H1 (cell line): ENCODE data around the gene ATP6V1C2. TPM values are rescaled to one million over a fixed set of nuclear protein-coding genes. Genes with fewer than 3 reads are reported as not detected.

Experiments
- CTCF ChIA-PET: fragments of 300-600 bp; sonication (Branson Sonifier 250); formaldehyde crosslinking; loops from one replicate; lab custom pipeline; 2021; ENCODE audit not compliant: partially characterized antibody; lab: Charles Lee
- POLR2A ChIA-PET: fragments of 300-600 bp; sonication (Branson Sonifier 250); formaldehyde crosslinking; loops from one replicate; lab custom pipeline; 2021; ENCODE audit warnings: inconsistent platforms; ENCODE audit not compliant: partially characterized antibody; lab: Charles Lee
- DNase-seq, 2 experiments: peaks; one replicate each; pipeline versions ENCODE4 v3.0.0 to v3.0.0-alpha.2; 2010 to 2022; ENCODE audit warnings: low spot score in 2 of 2, low read depth in 1 of 2, mixed read lengths in 1 of 2
- FAIRE-seq: peaks from 2 replicates; lab custom pipeline; 2011; peaks lifted over from hg19 to GRCh38; lab: Jason Lieb, UNC
- H2AFZ ChIP-seq: 2 replicates; pipeline ENCODE4 v1.8.1; 2012; ENCODE audit warnings: low read length, inconsistent platforms
- H2AK5ac ChIP-seq: 2 replicates; pipeline ENCODE4 v1.6.1; 2013; ENCODE audit warnings: low read depth, low read length
- H2BK120ac ChIP-seq: replicated peaks from 2 replicates; pipeline ENCODE3; 2013; ENCODE audit warnings: low read depth, low read length, inconsistent platforms
- H2BK12ac ChIP-seq: 2 replicates; pipeline ENCODE4 v1.6.1; 2013; ENCODE audit warnings: low read depth, low read length
- H2BK15ac ChIP-seq: 2 replicates; pipeline ENCODE4 v1.6.1; 2013; ENCODE audit warnings: low read length
- H2BK20ac ChIP-seq: 2 replicates; pipeline ENCODE4 v1.6.1; 2013; ENCODE audit warnings: low read length
- H2BK5ac ChIP-seq: 2 replicates; pipeline ENCODE4 v1.6.1; 2013; ENCODE audit warnings: low read depth, low read length
- H3K14ac ChIP-seq: 2 replicates; pipeline ENCODE4 v1.6.1; 2013; ENCODE audit warnings: inconsistent platforms; ENCODE audit not compliant: insufficient read length
- H3K18ac ChIP-seq: 2 replicates; pipeline ENCODE4 v1.6.1; 2013; ENCODE audit warnings: low read length; ENCODE audit errors: extremely low read depth
- H3K23ac ChIP-seq: 2 replicates; pipeline ENCODE4 v1.6.1; 2013; ENCODE audit warnings: inconsistent platforms; ENCODE audit not compliant: insufficient read length
- H3K23me2 ChIP-seq: 2 replicates; pipeline ENCODE4 v1.6.1; 2013; ENCODE audit warnings: low read depth, low read length
- H3K27ac ChIP-seq: 2 replicates; pipeline ENCODE4 v1.6.1; 2011; ENCODE audit warnings: low read depth, low read length, inconsistent platforms
- H3K27me3 ChIP-seq, 4 experiments: replicated peaks in 1 of 4; 1 replicate in 1 of 4; 2 replicates in 3 of 4; pipeline versions ENCODE4 v1.6.1 to v1.8.1; 2011 to 2013; ENCODE audit warnings: low read length in 3 of 4, mild to moderate bottlenecking in 3 of 4, inconsistent platforms in 2 of 4, mixed read lengths in 2 of 4, moderate library complexity in 1 of 4; ENCODE audit not compliant: control insufficient read depth in 3 of 4, insufficient read depth in 3 of 4; ENCODE audit errors: extremely low read depth in 1 of 4
- H3K36me3 ChIP-seq, 4 experiments: 2 replicates each; pipeline versions ENCODE4 v1.6.1 to v1.8.1; 2011 to 2013; ENCODE audit warnings: mild to moderate bottlenecking in 4 of 4, low read length in 3 of 4, moderate library complexity in 2 of 4, control low read depth in 1 of 4, inconsistent platforms in 1 of 4; ENCODE audit not compliant: insufficient read depth in 4 of 4, control insufficient read depth in 2 of 4
- H3K4ac ChIP-seq: replicated peaks from 2 replicates; pipeline ENCODE3; 2013; ENCODE audit warnings: low read length, low read depth, mixed read lengths, inconsistent platforms; ENCODE audit not compliant: insufficient read length
- H3K4me1 ChIP-seq, 4 experiments: replicated peaks in 1 of 4; 1 replicate in 1 of 4; 2 replicates in 3 of 4; pipeline versions ENCODE4 v1.6.1 to v1.8.1; 2011 to 2013; ENCODE audit warnings: low read length in 3 of 4, inconsistent platforms in 2 of 4, mixed read lengths in 1 of 4; ENCODE audit not compliant: insufficient read depth in 4 of 4, control insufficient read depth in 3 of 4
- H3K4me2 ChIP-seq, 2 experiments: 2 replicates each; pipeline versions ENCODE4 v1.6.1 to v1.8.1; 2011 to 2013; ENCODE audit warnings: low read depth in 2 of 2, low read length in 2 of 2, control low read depth in 1 of 2, inconsistent platforms in 1 of 2, mild to moderate bottlenecking in 1 of 2; ENCODE audit not compliant: insufficient read depth in 1 of 2
- H3K4me3 ChIP-seq, 4 experiments: fragments of 200-600, 300-600 bp in 1 of 4; sonication (generic), shearing (Covaris generic), sonication (Bioruptor Twin) in 1 of 4; 2 replicates each; pipeline versions ENCODE4 v1.5.1 to v1.8.1; 2011 to 2016; ENCODE audit warnings: low read length in 4 of 4, low read depth in 3 of 4, control low read depth in 2 of 4, inconsistent platforms in 2 of 4, mild to moderate bottlenecking in 2 of 4, mixed read lengths in 1 of 4, moderate library complexity in 1 of 4; ENCODE audit not compliant: insufficient read depth in 2 of 4; ENCODE audit errors: extremely low read depth in 1 of 4
- H3K56ac ChIP-seq: replicated peaks from 2 replicates; pipeline ENCODE3; 2013; ENCODE audit warnings: low read depth, mild to moderate bottlenecking, mixed read lengths, low read length, inconsistent platforms; ENCODE audit not compliant: insufficient read length
- H3K79me1 ChIP-seq: 2 replicates; pipeline ENCODE4 v1.6.1; 2013; ENCODE audit warnings: low read depth, low read length, control low read depth
- H3K79me2 ChIP-seq, 2 experiments: 2 replicates each; pipeline versions ENCODE4 v1.6.1 to v1.8.1; 2012 to 2013; ENCODE audit warnings: low read length in 2 of 2, mild to moderate bottlenecking in 2 of 2, inconsistent platforms in 1 of 2; ENCODE audit not compliant: insufficient read depth in 2 of 2, control insufficient read depth in 1 of 2
- H3K9ac ChIP-seq, 4 experiments: replicated peaks in 1 of 4; 1 replicate in 1 of 4; 2 replicates in 3 of 4; pipeline versions ENCODE4 v1.6.1 to v1.8.1; 2011 to 2013; ENCODE audit warnings: low read depth in 3 of 4, low read length in 3 of 4, control low read depth in 2 of 4, mild to moderate bottlenecking in 2 of 4, moderate library complexity in 2 of 4, inconsistent platforms in 1 of 4; ENCODE audit errors: extremely low read depth in 1 of 4
- H3K9me3 ChIP-seq, 2 experiments: 2 replicates each; pipeline versions ENCODE4 v1.6.1 to v1.8.1; 2012 to 2013; ENCODE audit warnings: mild to moderate bottlenecking in 2 of 2, moderate library complexity in 2 of 2, control low read depth in 1 of 2, inconsistent platforms in 1 of 2, low read depth in 1 of 2, low read length in 1 of 2, mixed read lengths in 1 of 2; ENCODE audit not compliant: insufficient read depth in 2 of 2
- H4K20me1 ChIP-seq, 2 experiments: replicated peaks in 1 of 2; 2 replicates each; pipeline versions ENCODE3 to v1.8.1; 2011 to 2013; ENCODE audit warnings: inconsistent platforms in 2 of 2, low read length in 2 of 2, mild to moderate bottlenecking in 1 of 2; ENCODE audit not compliant: insufficient read depth in 2 of 2, control insufficient read depth in 1 of 2
- H4K5ac ChIP-seq: 2 replicates; pipeline ENCODE4 v1.6.1; 2013; ENCODE audit warnings: low read length, low read depth, mixed read lengths, inconsistent platforms; ENCODE audit not compliant: insufficient read length
- H4K8ac ChIP-seq: 2 replicates; pipeline ENCODE4 v1.8.0; 2013; ENCODE audit warnings: mild to moderate bottlenecking, moderate library complexity, low read length, inconsistent platforms; ENCODE audit not compliant: insufficient read depth; ENCODE audit errors: extremely low read depth
- H4K91ac ChIP-seq: replicated peaks from 2 replicates; pipeline ENCODE3; 2013; ENCODE audit warnings: low read length, mixed read lengths, inconsistent platforms; ENCODE audit not compliant: insufficient read length
- ATF2 ChIP-seq: IDR thresholded peaks from 2 replicates; pipeline ENCODE4 v1.6.1; 2012; ENCODE audit warnings: low read length, inconsistent platforms
- BCL11A ChIP-seq, 2 experiments: IDR thresholded peaks; one replicate each; pipeline ENCODE4 v1.6.1; 2011; ENCODE audit warnings: low read depth in 2 of 2, low read length in 2 of 2, mild to moderate bottlenecking in 2 of 2
- CHD1 ChIP-seq: IDR thresholded peaks from 2 replicates; pipeline ENCODE4 v1.6.1; 2012; ENCODE audit warnings: low read depth, low read length, improper control_type of control experiment
- EP300 ChIP-seq, 2 experiments: IDR thresholded peaks; 1 replicate in 1 of 2; 2 replicates in 1 of 2; pipeline ENCODE4 v1.6.1; 2011 to 2012; ENCODE audit warnings: low read depth in 2 of 2, low read length in 2 of 2, mild to moderate bottlenecking in 2 of 2, borderline replicate concordance in 1 of 2, inconsistent platforms in 1 of 2, moderate library complexity in 1 of 2
- FOSL1 ChIP-seq: IDR thresholded peaks from 2 replicates; pipeline ENCODE4 v1.6.1; 2011; ENCODE audit warnings: mild to moderate bottlenecking, low read depth, low read length, moderate library complexity; ENCODE audit not compliant: insufficient read depth
- HDAC6 ChIP-seq: IDR thresholded peaks from one replicate; pipeline ENCODE4 v1.7.1; 2012; ENCODE audit warnings: low read depth, mild to moderate bottlenecking, inconsistent platforms, low read length, moderate library complexity
- RFX5 ChIP-seq: IDR thresholded peaks from 2 replicates; pipeline ENCODE4 v1.6.1; 2011; ENCODE audit warnings: low read depth, low read length, improper control_type of control experiment, borderline replicate concordance
- RNF2 ChIP-seq: fragments of 200-900, 300-1000 bp; sonication (generic); IDR thresholded peaks from 2 replicates; pipeline ENCODE4 v1.7.1; 2016; ENCODE audit warnings: borderline replicate concordance, low read depth, mild to moderate bottlenecking, antibody characterized with exemption, low read length; ENCODE audit not compliant: poor library complexity, severe bottlenecking; ENCODE audit errors: missing control alignments
- RXRA ChIP-seq: IDR thresholded peaks from 2 replicates; pipeline ENCODE4 v1.6.1; 2011; ENCODE audit warnings: low read depth, mild to moderate bottlenecking, low read length, moderate library complexity; ENCODE audit not compliant: insufficient read depth
- SIN3A ChIP-seq, 2 experiments: IDR thresholded peaks in 1 of 2; conservative IDR thresholded peaks in 1 of 2; 2 replicates each; pipeline ENCODE4 v1.6.1; 2011 to 2012; ENCODE audit warnings: low read length in 2 of 2, improper control_type of control experiment in 1 of 2, low read depth in 1 of 2, mild to moderate bottlenecking in 1 of 2
- SP1 ChIP-seq: IDR thresholded peaks from 2 replicates; pipeline ENCODE4 v1.6.1; 2011; ENCODE audit warnings: low read depth, low read length
- WGBS, 2 experiments: shearing (Covaris generic) in 1 of 2; methylation state at CpG; one replicate each; pipeline versions ENCODE4 v1.1.6 to v1.1.7; 2013 to 2015; ENCODE audit warnings: low lambda C conversion rate in 2 of 2, mixed read lengths in 2 of 2, inconsistent platforms in 1 of 2, low coverage in 1 of 2, missing lambda C conversion rate in 1 of 2; ENCODE audit not compliant: insufficient replicate concordance in 2 of 2, insufficient coverage in 1 of 2, insufficient read length in 1 of 2; ENCODE audit errors: extremely low coverage in 1 of 2, missing lambda C conversion rate in 1 of 2; 5-methylcytosine and 5-hydroxymethylcytosine counted together
- polyA plus RNA-seq, 7 experiments: library from polyadenylated mRNA; depleted of rRNA in 3 of 7; stranded (reverse) in 5 of 7; unstranded in 2 of 7; fragments of >200 nt in 5 of 7; fragments of 200-250 nt in 2 of 7; gene quantifications; 1 replicate in 5 of 7; 2 replicates in 1 of 7; 4 replicates in 1 of 7; pipeline versions ENCODE4 v1.2.1 to v1.2.3, GENCODE V29; 2011 to 2013; ENCODE audit warnings: missing spikeins in 2 of 7, mixed read lengths in 2 of 7
- total RNA-seq: library from RNA; stranded (reverse); fragmentation: NEBNext Ultra II Directional; extraction: Animal tissue kit (Norgen Biotek cat#: 25700); gene quantifications from 2 replicates; pipeline ENCODE4 v1.2.1, GENCODE V29; 2021

The ATP6V1C2 gene
- total and polyA plus RNA-seq, 2 of the 8 experiments (the other 6 are each of a cell fraction or from before 2014, with no cell fraction given): 0.29 to 0.74 TPM

GRCh38 chr2:10761591-10761990, 40.2 kb downstream of the ATP6V1C2 start:
- H2AFZ ChIP-seq: no peak overlapping the region
- no peak overlapping the region for H3K4me3 ChIP-seq
- ChIA-PET CTCF (interaction anchor here (0.6 to 0.7 kb wide), 2 partner anchors 81 to 122 kb away, joined by 3 read pairs; no protein-coding TSS in a partner anchor), POLR2A (interaction anchor here (1.0 kb wide), 1 partner anchor 17 kb away, joined by 3 read pairs; no protein-coding TSS in a partner anchor)
- H3K27me3 ChIP-seq: no peaks in the 10 kb centered on the region
- no peak for DNase-seq
- H3K27ac ChIP-seq: no peak overlapping the region
- H4K91ac ChIP-seq: no peak overlapping the region
- no peak overlapping the region for H2AK5ac ChIP-seq
- 75% methylated on average over 9 of the region's 9 CpGs; no CpG with 5 or more reads in 1 of the 2 experiments for WGBS, 2 experiments
- H2BK12ac ChIP-seq: no peak overlapping the region
- no peak for FAIRE-seq
- no peak overlapping the region for H4K5ac ChIP-seq
- H3K23ac ChIP-seq: no peak overlapping the region
- no peak overlapping the region for H2BK20ac ChIP-seq
- no peaks in the 10 kb centered on the region for H3K9me3 ChIP-seq
- no peaks in the 10 kb centered on the region for H3K36me3 ChIP-seq
- H4K20me1 ChIP-seq: no peaks in the 10 kb centered on the region
- no peak overlapping the region for H3K9ac ChIP-seq
- no peaks in the 10 kb centered on the region for H3K79me2 ChIP-seq
- H3K56ac ChIP-seq: no peak overlapping the region
- H3K18ac ChIP-seq: no peak overlapping the region
- no peak overlapping the region for H2BK15ac ChIP-seq
- H3K4me1 ChIP-seq: peaks cover 0 to 5% (median 0%) of the 10 kb centered on the region in 4 experiments; a peak in 1 of 7 replicates
- H2BK120ac ChIP-seq: no peak overlapping the region
- H3K23me2 ChIP-seq: no peaks in the 10 kb centered on the region
- no peak overlapping the region for H4K8ac ChIP-seq
- no peaks in the 10 kb centered on the region for H3K79me1 ChIP-seq
- H3K14ac ChIP-seq: no peak overlapping the region
- no peak overlapping the region for H2BK5ac ChIP-seq
- no peak overlapping the region for H3K4ac ChIP-seq
- H3K4me2 ChIP-seq: no peak overlapping the region
- TF ChIP-seq ATF2 (no peak), EP300 (IDR thresholded peaks at IDR 0.05; ENCODE audit: borderline replicate concordance in 1 of 2, low read depth in 2 of 2, low read length in 2 of 2) (no peak), SP1 (no peak), SIN3A (conservative IDR thresholded peaks at IDR 0.05 in 1 of 2, IDR thresholded peaks at IDR 0.05 in 1 of 2; ENCODE audit: low read depth in 1 of 2, low read length in 2 of 2) (no peak), RNF2 (no peak), CHD1 (no peak), RFX5 (no peak; the same call in 1 of the 2 replicates), BCL11A (IDR thresholded peaks at IDR 0.05; ENCODE audit: low read depth in 2 of 2, low read length in 2 of 2) (no peak), RXRA (no peak), FOSL1 (no peak), HDAC6 (no peak)
